T-cell (primary cell): ENCODE measurements around the gene RNF38. TPM values are rescaled to one million over a fixed set of nuclear protein-coding genes. Genes with fewer than 3 reads are reported as not detected.
"Not testable (repeated sequence)": the region's sequence is repeated elsewhere in the genome, so short reads cannot be mapped to it uniquely, and the experiment has no call there.

Experiments
- ATAC-seq, 4 experiments: fragments of 200-7000 bp in 3 of 4; fragments of 150-1000 bp in 1 of 4; cut with Tn5 transposase; replicated peaks in 1 of 4; 1 replicate in 3 of 4; 2 replicates in 1 of 4; pipeline ENCODE4 v1.10.0; 2021; ENCODE audit warnings: moderate library complexity in 3 of 4, mild to moderate bottlenecking in 2 of 4, moderate number of reproducible peaks in 1 of 4
- CTCF ChIA-PET, 2 donors: fragments of 300-600 bp; sonication (Branson Sonifier 250); formaldehyde crosslinking; loops; one replicate each; lab custom pipeline; 2022; ENCODE audit warnings: antibody characterized with exemption in 2 of 2; lab: Charles Lee
- POLR2A ChIA-PET, 2 donors: fragments of 300-600 bp; sonication (Branson Sonifier 250); formaldehyde crosslinking; loops; one replicate each; lab custom pipeline; 2022; ENCODE audit warnings: antibody characterized with exemption in 2 of 2; lab: Charles Lee
- DNase-seq, 35 experiments: peaks; one replicate each; pipeline versions ENCODE4 v3.0.0 to v3.0.0-alpha.2; 2013 to 2023
- H3K27ac ChIP-seq: one replicate; pipeline ENCODE4 v1.5.1; 2013; ENCODE audit warnings: low read length
- H3K27me3 ChIP-seq, 2 experiments: replicated peaks in 1 of 2; 1 replicate in 1 of 2; 2 replicates in 1 of 2; pipeline versions ENCODE4 v1.6.1 to v1.7.0; 2013; ENCODE audit warnings: low read length in 1 of 2, mixed read lengths in 1 of 2; ENCODE audit not compliant: control insufficient read depth in 2 of 2, insufficient read depth in 2 of 2; ENCODE audit errors: extremely low read depth in 1 of 2
- H3K36me3 ChIP-seq, 2 donors: 1 replicate in 1 of 2; 2 replicates in 1 of 2; pipeline versions ENCODE4 v1.6.1 to v1.7.0; 2013; ENCODE audit warnings: low read length in 1 of 2; ENCODE audit not compliant: control insufficient read depth in 2 of 2, insufficient read depth in 1 of 2; ENCODE audit errors: extremely low read depth in 1 of 2
- H3K4me1 ChIP-seq, 2 experiments: 1 replicate in 1 of 2; 2 replicates in 1 of 2; pipeline versions ENCODE4 v1.6.1 to v1.7.0; 2013; ENCODE audit warnings: low read length in 2 of 2, mixed read lengths in 1 of 2; ENCODE audit not compliant: insufficient read depth in 2 of 2, control insufficient read depth in 1 of 2; ENCODE audit errors: extremely low read depth in 1 of 2
- H3K4me3 ChIP-seq, 2 donors: 1 replicate in 1 of 2; 2 replicates in 1 of 2; pipeline versions ENCODE4 v1.5.1 to v1.7.0; 2013; ENCODE audit warnings: mild to moderate bottlenecking in 2 of 2, low read length in 1 of 2, moderate library complexity in 1 of 2; ENCODE audit not compliant: control insufficient read depth in 1 of 2; ENCODE audit errors: extremely low read depth in 1 of 2
- H3K9me3 ChIP-seq: 2 replicates; pipeline ENCODE4 v1.7.0; 2013
- H3K27ac Mint-ChIP-seq, 2 donors: one replicate each; pipeline ENCODE4 v1.8.0; 2020 to 2021; ENCODE audit warnings: mild to moderate bottlenecking in 2 of 2, mixed read lengths in 2 of 2
- H3K27me3 Mint-ChIP-seq, 2 donors: one replicate each; pipeline ENCODE4 v1.8.0; 2021 to 2022; ENCODE audit warnings: mixed read lengths in 2 of 2
- H3K36me3 Mint-ChIP-seq: one replicate; pipeline ENCODE4 v1.8.0; 2021; ENCODE audit warnings: mixed read lengths
- H3K4me1 Mint-ChIP-seq, 3 donors: one replicate each; pipeline ENCODE4 v1.8.0; 2020 to 2022; ENCODE audit warnings: mixed read lengths in 3 of 3, mild to moderate bottlenecking in 1 of 3
- H3K4me3 Mint-ChIP-seq, 3 donors: one replicate each; pipeline ENCODE4 v1.8.0; 2020 to 2022; ENCODE audit warnings: mild to moderate bottlenecking in 3 of 3, mixed read lengths in 3 of 3, moderate library complexity in 3 of 3
- H3K9me3 Mint-ChIP-seq, 3 donors: one replicate each; pipeline ENCODE4 v1.8.0; 2020 to 2022; ENCODE audit warnings: mixed read lengths in 3 of 3
- WGBS: methylation state at CpG from one replicate; pipeline ENCODE4 v1.1.5; 2013; ENCODE audit warnings: missing lambda C conversion rate; ENCODE audit not compliant: insufficient coverage; 5-methylcytosine and 5-hydroxymethylcytosine counted together
- total RNA-seq, 35 experiments: library from RNA in 6 of 35; stranded (reverse) in 6 of 35; fragments of 120-200 nt in 1 of 35; gene quantifications; one replicate each; pipeline versions ENCODE4 v1.2.1 to v1.2.4 and lab custom pipeline; 2013 to 2026

The RNF38 gene
- total RNA-seq, 5 donors from 2014 or later (not counting 1 experiment from before 2014, with no cell fraction given): 61.0 to 92.3 (median 71.2) TPM

DNA sequence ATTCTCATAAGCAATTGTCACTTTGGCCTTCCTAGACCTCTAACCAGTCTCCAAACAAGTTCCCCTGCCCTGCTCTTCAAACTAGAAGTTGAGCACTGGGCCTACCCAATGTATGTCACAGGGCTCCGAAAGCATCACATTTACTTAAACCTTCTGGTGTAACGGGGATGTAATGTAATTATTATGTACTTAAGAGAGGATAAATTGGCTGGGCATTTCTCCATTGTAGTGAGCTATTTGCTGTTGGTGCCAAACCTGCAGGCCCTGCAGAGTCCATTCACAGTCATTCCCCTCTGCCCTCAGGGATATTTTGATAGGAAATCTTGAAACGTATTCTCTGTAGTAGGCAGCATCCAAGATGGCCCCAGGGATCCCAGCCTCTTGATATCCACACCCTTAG, 77.6 kb downstream of the RNF38 start:
- Histone ChIP-seq H3K27me3 (peaks cover 0 to 16% of the 10 kb centered on the region in 2 experiments), H3K4me3 (no peak overlapping the region), H3K27ac (no peak overlapping the region), H3K9me3 (no peaks in the 10 kb centered on the region), H3K4me1 (no peaks in the 10 kb centered on the region), H3K36me3 (no peaks in the 10 kb centered on the region)
- ATAC-seq (no peak), DNase-seq (no peak)
- no peak overlapping the region for H3K27ac Mint-ChIP-seq
- no CpG with 5 or more reads among the region's 3 CpGs for WGBS
- no peaks in the 10 kb centered on the region for H3K9me3 Mint-ChIP-seq
- H3K27me3 Mint-ChIP-seq: peaks cover 0 to 5% of the 10 kb centered on the region in 2 donors
- POLR2A ChIA-PET: no interaction called here
- H3K4me1 Mint-ChIP-seq: peaks cover 0 to 3% (median 0%) of the 10 kb centered on the region in 3 donors
- no peak overlapping the region for H3K4me3 Mint-ChIP-seq
- no peaks in the 10 kb centered on the region for H3K36me3 Mint-ChIP-seq
- CTCF ChIA-PET: no interaction called here

DNA sequence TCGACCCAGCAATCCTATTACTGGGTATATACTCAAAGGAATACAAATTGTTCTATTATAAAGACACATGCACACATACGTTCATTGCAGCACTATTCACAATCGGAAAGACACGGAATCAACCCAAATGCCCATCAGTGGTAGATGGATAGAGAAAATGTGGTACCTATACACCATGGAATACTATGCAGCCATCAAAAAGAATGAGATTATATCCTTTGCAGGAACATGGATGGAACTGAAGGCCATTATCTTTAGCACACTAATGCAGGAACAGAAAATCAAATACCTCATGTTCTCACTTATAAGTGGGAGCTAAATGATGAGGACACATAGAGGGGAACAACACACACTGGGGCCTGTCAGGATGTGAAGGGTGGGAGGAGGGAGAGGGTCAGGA, 78.2 kb downstream of the RNF38 start:
- H3K27me3 Mint-ChIP-seq, H3K9me3 Mint-ChIP-seq, H3K4me3 Mint-ChIP-seq, DNase-seq, H3K9me3 ChIP-seq, H3K27ac Mint-ChIP-seq, CTCF ChIA-PET, H3K4me3 ChIP-seq, H3K36me3 ChIP-seq, H3K27ac ChIP-seq, H3K36me3 Mint-ChIP-seq, H3K4me1 ChIP-seq, ATAC-seq, H3K4me1 Mint-ChIP-seq, POLR2A ChIA-PET: not testable (repeated sequence)
- peaks cover 0 to 19% of the 10 kb centered on the region in 2 experiments for H3K27me3 ChIP-seq
- no CpG with 5 or more reads among the region's 4 CpGs for WGBS

DNA sequence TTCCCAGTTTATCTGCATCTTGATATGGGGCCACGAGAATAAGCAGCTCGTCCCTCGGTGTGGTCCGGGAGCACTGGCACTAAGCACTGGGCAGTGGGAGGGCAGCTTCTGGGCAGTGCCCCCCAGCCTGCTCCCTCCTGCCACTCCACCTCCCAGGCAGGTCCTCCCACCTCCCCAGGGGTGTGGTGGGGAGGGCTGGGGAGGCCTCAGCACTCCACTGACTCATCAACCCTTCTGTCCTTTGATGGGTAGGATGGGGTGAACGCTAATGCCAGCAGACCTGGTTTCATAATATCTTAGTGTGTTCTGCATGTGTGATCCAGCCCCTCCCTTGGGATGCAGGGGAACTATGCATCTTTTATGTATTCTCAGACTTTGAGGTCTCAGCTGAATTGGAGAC, 79.6 kb downstream of the RNF38 start:
- no peak overlapping the region for H3K4me3 Mint-ChIP-seq

DNA sequence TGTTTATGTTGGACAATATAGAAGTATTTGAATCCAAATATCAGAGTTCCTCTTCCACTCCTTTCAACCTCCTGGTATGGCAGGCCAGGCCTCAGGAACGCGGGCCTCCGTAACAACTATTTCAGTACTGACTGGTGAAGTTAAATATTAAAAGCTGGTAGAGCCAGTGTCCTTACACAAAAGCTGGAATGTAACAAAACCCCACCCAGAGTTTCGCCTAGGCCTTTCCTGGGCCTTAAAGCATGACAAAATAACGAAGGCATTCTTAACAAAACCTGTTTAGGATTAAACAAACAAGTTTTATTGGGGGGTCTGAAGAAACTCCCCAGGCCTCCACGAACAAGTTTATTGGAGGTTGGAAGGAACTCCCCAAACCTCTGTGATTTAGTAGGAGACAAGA, 80.3 kb downstream of the RNF38 start:
- no peak for DNase-seq
- Histone ChIP-seq H3K36me3 (peaks cover 0 to 4% of the 10 kb centered on the region in 2 donors), H3K4me3 (no peak overlapping the region), H3K4me1 (no peaks in the 10 kb centered on the region), H3K9me3 (no peaks in the 10 kb centered on the region), H3K27ac (no peak overlapping the region), H3K27me3 (peaks cover 0 to 22% of the 10 kb centered on the region in 2 experiments)
- POLR2A ChIA-PET: no interaction called here
- Mint-ChIP-seq H3K9me3 (no peaks in the 10 kb centered on the region), H3K27ac (no peak overlapping the region), H3K27me3 (peaks cover 0 to 5% of the 10 kb centered on the region in 2 donors), H3K4me1 (peaks cover 0 to 6% (median 0%) of the 10 kb centered on the region in 3 donors), H3K4me3 (no peak overlapping the region), H3K36me3 (no peaks in the 10 kb centered on the region)
- no peak for ATAC-seq
- WGBS: no CpG with 5 or more reads among the region's 6 CpGs
- CTCF ChIA-PET: no interaction called here

More for the DNA sequence above, 79.6 kb downstream of the RNF38 start:
- no peak for ATAC-seq
- no peaks in the 10 kb centered on the region for H3K9me3 Mint-ChIP-seq
- no peaks in the 10 kb centered on the region for H3K4me1 ChIP-seq
- no peak overlapping the region for H3K27ac ChIP-seq
- POLR2A ChIA-PET: no interaction called here
- CTCF ChIA-PET: no interaction called here
- no peaks in the 10 kb centered on the region for H3K36me3 Mint-ChIP-seq
- H3K36me3 ChIP-seq: peaks cover 0 to 2% of the 10 kb centered on the region in 2 donors
- H3K27me3 Mint-ChIP-seq: peaks cover 0 to 5% of the 10 kb centered on the region in 2 donors
- H3K4me1 Mint-ChIP-seq: peaks cover 0 to 2% (median 0%) of the 10 kb centered on the region in 3 donors
- peaks cover 0 to 22% of the 10 kb centered on the region in 2 experiments for H3K27me3 ChIP-seq
- no peak overlapping the region for H3K4me3 ChIP-seq
- no peak for DNase-seq
- no peaks in the 10 kb centered on the region for H3K9me3 ChIP-seq
- WGBS: no CpG with 5 or more reads among the region's 5 CpGs
- H3K27ac Mint-ChIP-seq: no peak overlapping the region

DNA sequence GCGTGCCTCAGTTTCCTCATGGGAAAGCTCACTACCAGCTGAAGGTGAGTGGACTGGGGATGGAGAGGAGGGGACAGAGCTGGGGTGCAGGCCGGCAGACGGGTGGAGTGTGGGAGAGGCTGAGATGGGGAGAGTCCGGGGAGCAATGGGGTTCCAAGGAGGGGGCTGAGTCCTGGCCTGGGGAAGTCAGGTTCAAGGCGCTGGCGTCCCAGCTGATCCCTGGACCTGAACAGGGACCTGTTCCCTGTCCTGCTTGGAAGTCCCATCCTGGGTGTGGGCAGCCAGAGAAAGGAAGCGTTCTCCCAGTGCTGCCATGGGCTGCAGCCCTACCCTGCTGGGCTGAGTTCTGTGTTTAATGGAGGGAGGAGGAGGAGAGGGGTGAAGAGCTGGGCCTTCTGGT, 80.9 kb downstream of the RNF38 start:
- H3K4me3 ChIP-seq: no peak overlapping the region
- H3K4me1 Mint-ChIP-seq: peaks cover 0 to 6% (median 0%) of the 10 kb centered on the region in 3 donors
- 91% methylated on average over 5 of the region's 7 CpGs for WGBS
- no peak overlapping the region for H3K27ac ChIP-seq
- no peaks in the 10 kb centered on the region for H3K9me3 Mint-ChIP-seq
- H3K27me3 Mint-ChIP-seq: peaks cover 0 to 5% of the 10 kb centered on the region in 2 donors
- no peaks in the 10 kb centered on the region for H3K9me3 ChIP-seq
- no peak overlapping the region for H3K4me3 Mint-ChIP-seq
- H3K27me3 ChIP-seq: peaks cover 0 to 22% of the 10 kb centered on the region in 2 experiments
- ChIA-PET CTCF (no interaction called here), POLR2A (no interaction called here)
- H3K36me3 Mint-ChIP-seq: no peaks in the 10 kb centered on the region
- H3K36me3 ChIP-seq: peaks cover 0 to 4% of the 10 kb centered on the region in 2 donors
- ATAC-seq: no peak
- no peak overlapping the region for H3K27ac Mint-ChIP-seq
- DNase-seq: no peak
- no peaks in the 10 kb centered on the region for H3K4me1 ChIP-seq

GRCh38 chr9:36318212-36318802, 81.8 kb downstream of the RNF38 start:
- ATAC-seq: no peak
- POLR2A ChIA-PET: interaction anchor here in 1 of 2 donors (0.6 kb wide), 1 partner anchor 9 kb away, joined by 3 read pairs; no protein-coding TSS in a partner anchor

More at GRCh38 chr9:36318212-36318802, 81.8 kb downstream of the RNF38 start:
- peaks cover 0 to 5% of the 10 kb centered on the region in 2 donors for H3K27me3 Mint-ChIP-seq
- no peak overlapping the region for H3K4me3 Mint-ChIP-seq
- peaks cover 0 to 22% of the 10 kb centered on the region in 2 experiments for H3K27me3 ChIP-seq
- CTCF ChIA-PET: no interaction called here
- DNase-seq: no peak
- H3K36me3 Mint-ChIP-seq: no peaks in the 10 kb centered on the region
- WGBS: 69% methylated on average over 3 of the region's 14 CpGs
- no peak overlapping the region for H3K27ac Mint-ChIP-seq
- H3K4me1 Mint-ChIP-seq: peaks cover 0 to 6% (median 0%) of the 10 kb centered on the region in 3 donors
- no peak overlapping the region for H3K27ac ChIP-seq
- no peaks in the 10 kb centered on the region for H3K9me3 ChIP-seq
- H3K36me3 ChIP-seq: peaks cover 0 to 4% of the 10 kb centered on the region in 2 donors
- H3K4me1 ChIP-seq: no peaks in the 10 kb centered on the region
- H3K9me3 Mint-ChIP-seq: no peaks in the 10 kb centered on the region
- no peak overlapping the region for H3K4me3 ChIP-seq
